ENCODE data around the gene MLH3.
"Not testable (repeated sequence)": the region's sequence is repeated elsewhere in the genome, so short reads cannot be mapped to it uniquely, and the experiment has no call there.

Gene MLH3

GRCh38 chr14:75025876-75026275, 25.4 kb downstream of the MLH3 start:
- DNase-seq (ENCODE audit: low read depth in 2 of 2) = no peak

- no peak for DNase-seq (ENCODE audit: low read depth in 2 of 2)
Measured at GRCh38 chr14:75025082-75025481, 26.2 kb downstream of the MLH3 start.

GRCh38 chr14:75023108-75023507, 28.2 kb downstream of the MLH3 start:
- DNase-seq (ENCODE audit: low read depth in 2 of 2) = no peak

- no peak for DNase-seq (ENCODE audit: low read depth in 2 of 2)
Measured at GRCh38 chr14:75022655-75023054, 28.6 kb downstream of the MLH3 start.

DNA sequence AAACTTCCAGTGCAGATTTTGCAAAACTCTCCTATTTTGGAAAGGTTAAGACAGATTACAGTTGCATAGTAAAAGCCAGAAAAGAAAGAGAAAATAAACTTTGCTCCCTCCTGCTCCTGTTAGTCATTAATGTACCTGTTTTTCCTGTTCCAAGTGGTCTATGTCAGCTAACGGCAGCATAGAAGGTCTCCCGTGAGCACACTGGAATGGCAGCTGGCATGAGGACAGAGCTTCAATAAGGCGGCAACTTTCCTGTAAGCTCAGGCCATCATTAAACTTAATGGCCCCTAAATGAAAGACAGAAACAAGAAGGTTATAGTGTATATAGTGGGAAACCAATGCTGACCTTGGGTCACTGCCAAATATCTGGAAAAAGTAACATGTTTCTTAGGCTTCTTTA, 32.6 kb downstream of the MLH3 start:
- no peak for DNase-seq (ENCODE audit: low read depth in 2 of 2)

DNA sequence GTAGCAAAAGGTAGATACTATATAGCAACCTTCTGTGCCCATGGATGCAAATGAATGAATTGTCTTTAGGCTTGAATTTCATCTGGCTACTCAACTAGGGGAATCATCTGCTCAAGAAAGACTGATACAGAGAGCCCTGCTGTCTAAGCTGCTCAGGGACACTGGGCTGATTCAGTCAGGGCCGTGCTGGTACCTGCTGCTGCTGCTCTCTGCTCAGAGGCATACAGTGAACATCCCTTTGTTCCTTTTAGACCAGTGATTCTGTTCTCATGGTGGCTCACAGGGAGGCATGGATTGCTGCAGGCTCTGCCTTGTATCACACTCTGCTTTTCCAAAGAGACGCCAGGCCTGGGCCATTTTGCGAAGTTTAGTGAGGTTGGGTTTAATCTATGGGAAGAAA, 34.5 kb downstream of the MLH3 start:
- no peak for DNase-seq (ENCODE audit: low read depth in 2 of 2)

GRCh38 chr14:75015496-75015895, 35.8 kb downstream of the MLH3 start:
- DNase-seq (ENCODE audit: low read depth in 2 of 2) = no peak

DNA sequence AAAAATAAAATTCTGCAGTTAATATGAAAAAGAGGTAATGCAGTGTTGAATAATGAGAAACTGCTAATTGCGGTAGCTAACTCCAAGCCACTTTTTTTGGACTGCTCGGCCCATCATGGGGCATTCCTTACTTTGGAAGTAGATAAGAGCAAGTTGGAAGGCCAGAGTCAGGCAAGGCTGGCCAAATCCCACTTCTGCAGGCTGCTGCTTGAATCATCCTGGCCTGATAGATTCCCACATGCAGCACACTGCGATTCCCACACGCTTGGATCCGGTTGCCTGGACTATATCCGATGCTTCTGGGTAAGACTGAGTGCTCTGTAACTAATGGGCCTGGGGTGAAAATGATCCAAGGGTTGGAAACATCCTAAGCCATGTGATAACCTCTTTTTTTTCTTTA, 38.0 kb downstream of the MLH3 start:
- no peak for DNase-seq (ENCODE audit: low read depth in 2 of 2)

- no peak for DNase-seq (ENCODE audit: low read depth in 2 of 2)
Measured at GRCh38 chr14:75011356-75011994, 39.8 kb downstream of the MLH3 start.

GRCh38 chr14:75010472-75011093, 40.7 kb downstream of the MLH3 start:
- DNase-seq (ENCODE audit: low read depth in 2 of 2) = no peak

- no peak for DNase-seq (ENCODE audit: low read depth in 2 of 2)
Measured at GRCh38 chr14:75009176-75009575, 42.1 kb downstream of the MLH3 start.

GRCh38 chr14:75005357-75005756, 45.9 kb downstream of the MLH3 start:
- DNase-seq (ENCODE audit: low read depth in 2 of 2) = no peak

GRCh38 chr14:75003250-75004027, 47.8 kb downstream of the MLH3 start:
- no peak for DNase-seq (ENCODE audit: low read depth in 2 of 2)

GRCh38 chr14:75002392-75003249, 48.6 kb downstream of the MLH3 start, which contains the start of gene EIF2B2:
EIF2B2 (plus strand) TSS chr14:75002921; CDS start chr14:75002991, 70 bp downstream.
- DNase-seq (ENCODE audit: low read depth in 2 of 2) = peak; percentile 97 to 98

DNA sequence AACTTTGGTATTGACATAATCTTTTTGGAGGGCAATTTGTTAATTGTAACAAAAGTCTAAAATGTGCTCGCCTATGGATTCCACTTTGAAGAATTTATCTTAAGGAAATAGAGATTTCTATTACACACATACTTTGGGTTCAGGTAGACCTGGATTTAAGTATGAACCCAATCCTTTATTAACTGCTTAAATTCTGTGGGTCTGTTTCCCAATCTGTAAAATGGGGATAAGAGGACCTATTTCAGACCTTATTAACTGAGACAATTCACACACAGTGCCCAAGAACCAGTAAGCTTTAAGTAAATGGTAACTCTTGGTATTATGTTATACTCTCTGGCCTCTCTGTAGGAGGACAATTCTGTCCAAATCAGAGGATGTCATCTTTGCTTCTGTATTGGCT, 49.4 kb downstream of the MLH3 start:
- no peak for DNase-seq (ENCODE audit: low read depth in 2 of 2)

GRCh38 chr14:75001261-75001660, 50.0 kb downstream of the MLH3 start:
- no peak for DNase-seq (ENCODE audit: low read depth in 2 of 2)

GRCh38 chr14:74995781-74996180, 55.5 kb downstream of the MLH3 start:
- DNase-seq (ENCODE audit: low read depth in 2 of 2) = not testable (repeated sequence)

DNA sequence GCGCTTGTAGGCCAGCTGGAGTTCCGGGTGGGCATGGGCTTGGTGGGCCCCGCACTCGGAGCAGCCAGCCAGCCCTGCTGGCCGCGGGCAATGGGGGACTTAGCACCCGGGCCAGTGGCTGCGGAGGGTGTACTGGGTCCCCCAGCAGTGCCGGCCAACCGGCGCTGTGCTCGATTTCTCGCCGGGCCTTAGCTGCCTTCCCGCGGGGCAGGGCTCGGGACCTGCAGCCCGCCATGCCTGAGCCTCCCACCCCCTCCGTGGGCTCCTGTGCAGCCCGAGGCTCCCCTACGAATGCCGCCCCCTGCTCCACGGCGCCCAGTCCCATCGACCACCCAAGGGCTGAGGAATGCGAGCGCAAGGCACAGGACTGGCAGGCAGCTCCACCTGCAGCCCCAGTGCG, 57.1 kb downstream of the MLH3 start:
- DNase-seq (ENCODE audit: low read depth in 2 of 2) = not testable (repeated sequence)

GRCh38 chr14:74988993-74989392, 62.3 kb downstream of the MLH3 start:
- no peak for DNase-seq (ENCODE audit: low read depth in 2 of 2)

DNA sequence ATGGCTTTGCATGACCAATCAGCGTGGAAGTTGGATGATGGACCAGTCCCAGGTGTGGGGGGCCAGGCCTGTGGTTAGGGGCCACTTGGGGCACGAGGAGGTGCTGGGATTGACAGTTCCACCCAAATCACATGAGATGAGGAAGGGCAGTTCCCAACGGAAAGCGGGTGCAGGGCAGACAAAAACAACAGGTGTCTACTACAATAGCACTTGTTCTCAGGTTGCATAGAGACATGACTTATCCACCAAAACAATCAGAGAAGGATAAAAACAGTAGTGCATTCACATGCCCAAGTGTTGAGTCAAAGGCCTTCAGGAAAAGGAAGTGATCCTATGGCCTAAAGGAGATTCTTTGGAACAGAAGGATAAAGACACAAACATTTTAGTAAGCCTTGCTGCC, 63.1 kb downstream of the MLH3 start:
- DNase-seq (ENCODE audit: low read depth in 2 of 2) = no peak

GRCh38 chr14:74985806-74986205, 65.5 kb downstream of the MLH3 start:
- DNase-seq (ENCODE audit: low read depth in 2 of 2) = no peak

GRCh38 chr14:74985028-74985310, 66.3 kb downstream of the MLH3 start:
- DNase-seq (ENCODE audit: low read depth in 2 of 2) = no peak
